DND-41 (cell line): ENCODE measurements around the gene LST1.
"Not testable (repeated sequence)": the region's sequence is repeated elsewhere in the genome, so short reads cannot be mapped to it uniquely, and the experiment has no call there.

Experiments used
- CTCF ChIP-seq: IDR thresholded peaks from 2 replicates; pipeline ENCODE4 v1.5.1; 2012; ENCODE audit warnings: borderline replicate concordance, low read length, moderate library complexity, mild to moderate bottlenecking; ENCODE audit not compliant: poor library complexity, severe bottlenecking; ENCODE audit errors: extremely low read depth
- EZH2 ChIP-seq: IDR thresholded peaks from 3 replicates; pipeline ENCODE4 v1.6.1; 2012; ENCODE audit warnings: borderline replicate concordance, low read depth, mild to moderate bottlenecking, moderate library complexity, low read length, inconsistent platforms; ENCODE audit not compliant: severe bottlenecking

DNA sequence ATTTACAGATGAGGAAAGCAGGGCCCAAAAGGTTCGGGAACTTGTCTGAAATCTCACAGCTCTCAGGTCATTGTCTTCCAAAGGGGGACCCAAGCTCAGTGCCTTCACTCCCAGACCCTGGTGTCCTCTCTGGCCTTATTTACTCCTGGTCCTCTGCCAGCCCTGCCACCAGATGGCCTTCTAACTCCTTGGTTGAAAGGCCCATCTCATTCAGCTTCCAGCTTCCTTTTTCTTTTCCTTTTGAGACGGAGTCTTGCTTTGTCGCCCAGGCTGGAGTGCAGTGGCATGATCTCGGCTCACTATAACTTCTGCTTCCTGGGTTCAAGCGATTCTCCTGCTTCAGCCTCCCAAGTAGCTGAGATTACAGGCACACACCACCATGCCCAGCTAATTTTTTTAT lies 34.7 kb upstream of the LST1 start:
- peak; percentile 51 for TF ChIP-seq CTCF
- not testable (repeated sequence) for TF ChIP-seq EZH2
